Type B pancreatic cell (in vitro differentiated cells): ENCODE results near the gene LSP1. TPM values are rescaled to one million over a fixed set of nuclear protein-coding genes. Genes with fewer than 3 reads are reported as not detected.
A peak's percentile ranks its signal among the peaks of the same experiment; 100 is the strongest.

Experiments used
- DNase-seq: peaks from one replicate; pipeline ENCODE4 v3.0.0; 2021; ENCODE audit warnings: mixed read lengths; ENCODE audit not compliant: unreplicated experiment; ENCODE audit errors: extremely low spot score
- H3K27ac Mint-ChIP-seq: 2 replicates; pipeline ENCODE4 v1.8.0; 2021; ENCODE audit warnings: mild to moderate bottlenecking, mixed read lengths
- H3K27me3 Mint-ChIP-seq: 2 replicates; pipeline ENCODE4 v1.8.0; 2021; ENCODE audit warnings: mixed read lengths
- H3K36me3 Mint-ChIP-seq: 2 replicates; pipeline ENCODE4 v1.8.0; 2021; ENCODE audit warnings: mixed read lengths
- H3K4me1 Mint-ChIP-seq: one replicate; pipeline ENCODE4 v1.8.0; 2021; ENCODE audit warnings: mixed read lengths; ENCODE audit not compliant: unreplicated experiment
- H3K4me3 Mint-ChIP-seq: 2 replicates; pipeline ENCODE4 v1.8.0; 2021; ENCODE audit warnings: mild to moderate bottlenecking, mixed read lengths
- H3K9me3 Mint-ChIP-seq: 2 replicates; pipeline ENCODE4 v1.8.0; 2021; ENCODE audit warnings: mixed read lengths
- total RNA-seq: library from RNA; stranded (reverse); gene quantifications from 2 replicates; pipeline ENCODE4 v1.2.1, GENCODE V29; 2021; ENCODE audit warnings: low replicate concordance
- TF ChIP-seq, protein P1 (sequence below): fragments of 200-600 bp; sonication (generic); conservative IDR thresholded peaks from 2 replicates; pipeline ENCODE4 v1.5.0; 2021; ENCODE audit warnings: antibody characterized with exemption, mild to moderate bottlenecking

LSP1 gene
- total RNA-seq, 1 donor from 2014 or later, result 0.53 TPM

DNA sequence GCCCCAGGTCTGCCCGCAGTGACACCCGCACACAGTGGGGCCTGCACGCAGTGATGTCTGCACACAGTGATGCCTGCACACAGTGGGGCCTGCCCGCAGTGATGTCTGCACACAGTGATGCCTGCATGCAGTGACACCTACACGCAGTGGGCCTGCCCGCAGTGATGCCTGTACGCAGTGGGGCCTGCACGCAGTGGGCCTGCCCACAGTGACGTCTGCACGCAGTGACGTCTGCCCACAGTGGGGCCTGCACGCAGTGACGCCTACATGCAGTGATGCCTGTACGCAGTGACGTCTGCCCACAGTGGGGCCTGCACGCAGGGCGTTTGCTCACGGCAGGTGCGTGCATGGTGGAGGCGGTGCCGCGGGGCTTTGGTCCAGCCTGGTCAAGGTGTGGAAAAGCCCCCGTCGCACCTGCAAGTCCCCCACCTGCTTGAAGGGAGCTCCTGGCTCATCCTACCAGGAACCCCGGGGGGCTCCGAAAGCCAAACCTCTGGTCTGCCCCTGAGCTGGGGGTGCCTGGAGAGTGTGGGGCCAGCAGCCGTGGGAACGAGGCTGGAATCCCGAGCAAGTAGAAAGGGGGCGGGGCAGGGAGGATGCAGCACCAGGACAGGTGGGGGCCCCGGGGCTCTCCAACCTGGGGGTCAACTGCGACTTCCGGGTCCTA, 27.0 kb upstream of the LSP1 start:
- Mint-ChIP-seq H3K36me3 (no peaks in the 10 kb centered on the region), H3K27me3 (no peaks in the 10 kb centered on the region), H3K9me3 (no peaks in the 10 kb centered on the region), H3K27ac (no peak overlapping the region), H3K4me3 (no peak overlapping the region), H3K4me1 (peaks cover 3% of the 10 kb centered on the region)
- TF ChIP-seq, protein P1, sequence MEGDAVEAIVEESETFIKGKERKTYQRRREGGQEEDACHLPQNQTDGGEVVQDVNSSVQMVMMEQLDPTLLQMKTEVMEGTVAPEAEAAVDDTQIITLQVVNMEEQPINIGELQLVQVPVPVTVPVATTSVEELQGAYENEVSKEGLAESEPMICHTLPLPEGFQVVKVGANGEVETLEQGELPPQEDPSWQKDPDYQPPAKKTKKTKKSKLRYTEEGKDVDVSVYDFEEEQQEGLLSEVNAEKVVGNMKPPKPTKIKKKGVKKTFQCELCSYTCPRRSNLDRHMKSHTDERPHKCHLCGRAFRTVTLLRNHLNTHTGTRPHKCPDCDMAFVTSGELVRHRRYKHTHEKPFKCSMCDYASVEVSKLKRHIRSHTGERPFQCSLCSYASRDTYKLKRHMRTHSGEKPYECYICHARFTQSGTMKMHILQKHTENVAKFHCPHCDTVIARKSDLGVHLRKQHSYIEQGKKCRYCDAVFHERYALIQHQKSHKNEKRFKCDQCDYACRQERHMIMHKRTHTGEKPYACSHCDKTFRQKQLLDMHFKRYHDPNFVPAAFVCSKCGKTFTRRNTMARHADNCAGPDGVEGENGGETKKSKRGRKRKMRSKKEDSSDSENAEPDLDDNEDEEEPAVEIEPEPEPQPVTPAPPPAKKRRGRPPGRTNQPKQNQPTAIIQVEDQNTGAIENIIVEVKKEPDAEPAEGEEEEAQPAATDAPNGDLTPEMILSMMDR, result no peak
- DNase-seq, result no peak

DNA sequence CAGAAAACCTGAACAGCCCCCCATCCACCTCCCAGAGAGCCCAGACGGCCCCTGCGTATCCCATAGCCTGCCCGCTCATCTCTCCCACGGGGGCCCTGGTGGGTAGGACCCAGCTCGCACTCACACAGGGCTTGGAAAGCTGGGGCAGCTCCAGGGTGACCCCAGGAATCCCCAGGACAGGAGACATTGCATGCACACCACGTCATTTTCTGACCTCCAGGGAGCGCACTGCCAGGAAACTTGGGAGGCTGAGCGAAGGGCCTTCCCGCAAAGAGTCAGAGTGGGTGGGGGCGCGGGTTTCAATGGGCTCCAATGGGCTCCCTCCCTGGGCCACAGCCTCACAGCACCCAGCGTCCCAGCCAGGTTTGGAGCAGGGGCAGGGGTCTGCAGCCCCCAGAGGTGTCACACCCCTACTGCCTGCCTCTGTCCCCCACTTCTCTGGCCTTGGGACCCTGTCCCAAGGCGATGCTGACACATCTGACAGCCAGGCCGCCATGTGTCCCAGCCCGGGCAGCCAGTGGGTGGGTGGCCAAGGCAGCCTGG, 26.3 kb upstream of the LSP1 start:
- Mint-ChIP-seq H3K9me3 (no peaks in the 10 kb centered on the region), H3K27me3 (no peaks in the 10 kb centered on the region), H3K36me3 (no peaks in the 10 kb centered on the region), H3K27ac (no peak overlapping the region), H3K4me1 (peaks cover 3% of the 10 kb centered on the region), H3K4me3 (no peak overlapping the region)
- TF ChIP-seq, protein P1, result no peak
- DNase-seq, result no peak

GRCh38 chr11:1827095-1827813, 25.6 kb upstream of the LSP1 start:
- no peak overlapping the region for H3K27ac Mint-ChIP-seq
- H3K4me3 Mint-ChIP-seq, result no peak overlapping the region
- H3K27me3 Mint-ChIP-seq, result no peaks in the 10 kb centered on the region
- H3K4me1 Mint-ChIP-seq, result peaks cover 3% of the 10 kb centered on the region
- TF ChIP-seq, protein P1, result no peak
- H3K36me3 Mint-ChIP-seq, result no peaks in the 10 kb centered on the region
- no peaks in the 10 kb centered on the region for H3K9me3 Mint-ChIP-seq
- DNase-seq, result peak; percentile 69

- H3K4me3 Mint-ChIP-seq, result no peak overlapping the region
- TF ChIP-seq, protein P1, result no peak
- no peaks in the 10 kb centered on the region for H3K27me3 Mint-ChIP-seq
- no peak overlapping the region for H3K27ac Mint-ChIP-seq
- H3K36me3 Mint-ChIP-seq, result no peaks in the 10 kb centered on the region
- no peak for DNase-seq
- no peaks in the 10 kb centered on the region for H3K9me3 Mint-ChIP-seq
- H3K4me1 Mint-ChIP-seq, result peaks cover 3% of the 10 kb centered on the region
These were observed 25.0 kb upstream of the LSP1 start for GRCh38 chr11:1827931-1828330.

DNA sequence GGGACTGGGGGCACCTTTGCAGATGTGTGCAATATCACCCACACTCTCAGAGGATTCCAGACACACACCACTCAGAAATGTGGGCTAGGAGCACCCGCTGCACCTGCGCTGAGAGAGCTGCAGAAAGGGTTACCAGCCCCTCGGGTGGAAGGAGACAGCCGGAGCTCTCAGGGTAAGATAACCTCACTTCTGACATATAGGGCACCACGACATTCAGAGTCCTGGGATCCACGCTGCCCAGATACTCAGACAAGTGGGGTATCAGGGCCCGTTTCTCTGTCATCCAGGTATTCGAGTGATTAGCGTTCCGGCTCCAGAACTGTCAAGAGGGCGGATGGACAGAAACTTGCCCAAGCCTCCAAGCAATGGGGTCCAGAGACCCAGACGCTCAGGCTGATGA, 24.3 kb upstream of the LSP1 start:
- TF ChIP-seq, protein P1, result no peak
- Mint-ChIP-seq H3K9me3 (no peaks in the 10 kb centered on the region), H3K4me1 (peaks cover 7% of the 10 kb centered on the region), H3K27ac (peak overlapping the region; percentile 65), H3K27me3 (no peaks in the 10 kb centered on the region), H3K36me3 (no peaks in the 10 kb centered on the region), H3K4me3 (no peak overlapping the region)
- DNase-seq, result no peak
